RWPE1 (cell line): ENCODE results near the gene LRRC74A.
"Not testable (repeated sequence)": the region's sequence is repeated elsewhere in the genome, so short reads cannot be mapped to it uniquely, and the experiment has no call there.

Experiments
- CTCF ChIA-PET: fragments of 350-600 bp; sonication (Branson Sonifier 250); formaldehyde crosslinking; extraction: SDS; loops from one replicate; lab custom pipeline; 2021; lab: Yijun Ruan, JAX
- POLR2A ChIA-PET: fragments of 400-600 bp; formaldehyde crosslinking; extraction: SDS; loops from one replicate; lab custom pipeline; 2020; ENCODE audit warnings: antibody characterized with exemption; ENCODE audit not compliant: low non-redundant PET; lab: Yijun Ruan, JAX
- DNase-seq: peaks from one replicate; pipeline ENCODE4 v3.0.0; 2012; ENCODE audit warnings: low spot score
- H3K27ac ChIP-seq: fragments of 450-650 bp; 2 replicates; pipeline ENCODE4 v1.5.1; 2017
- CTCF ChIP-seq: fragments of 450-650 bp; conservative IDR thresholded peaks from 2 replicates; pipeline ENCODE4 v1.5.1; 2017; ENCODE audit warnings: low read depth, mild to moderate bottlenecking

Gene LRRC74A

DNA sequence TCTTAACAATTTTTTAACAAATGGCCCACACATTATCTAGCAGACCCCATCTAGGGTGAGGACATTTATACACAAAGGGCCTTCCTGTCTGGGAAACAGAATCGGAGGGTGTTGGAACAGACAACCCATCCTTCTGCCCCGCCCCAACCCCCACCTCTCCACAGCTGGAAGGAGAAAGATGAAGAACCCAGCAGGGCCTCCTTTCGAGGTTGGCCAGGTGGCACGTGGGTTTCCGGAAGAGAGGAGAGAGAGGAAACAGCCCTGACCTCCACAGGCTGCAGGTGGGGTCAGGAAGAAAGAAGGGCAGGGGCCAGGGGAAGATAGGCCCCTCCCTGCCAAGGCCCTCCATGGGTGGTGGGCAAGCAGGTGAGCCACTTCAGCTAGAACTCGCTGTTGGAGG lies 57.2 kb downstream of the LRRC74A start:
- CTCF ChIA-PET = interaction anchor here (0.5 to 1.0 kb wide), 2 partner anchors 30 to 148 kb away, joined by 5 to 7 read pairs; no protein-coding TSS in a partner anchor
- DNase-seq = no peak
- no peak overlapping the region for H3K27ac ChIP-seq
- no peak for TF ChIP-seq CTCF
- POLR2A ChIA-PET = no interaction called here

- TF ChIP-seq CTCF = no peak
- no peak overlapping the region for H3K27ac ChIP-seq
- DNase-seq = no peak
- CTCF ChIA-PET = interaction anchor here (1.0 to 1.5 kb wide), 2 partner anchors 9 to 29 kb away, joined by 3 to 7 read pairs; no protein-coding TSS in a partner anchor
- POLR2A ChIA-PET = no interaction called here
These were observed 58.2 kb downstream of the LRRC74A start for GRCh38 chr14:76884394-76884793.

DNA sequence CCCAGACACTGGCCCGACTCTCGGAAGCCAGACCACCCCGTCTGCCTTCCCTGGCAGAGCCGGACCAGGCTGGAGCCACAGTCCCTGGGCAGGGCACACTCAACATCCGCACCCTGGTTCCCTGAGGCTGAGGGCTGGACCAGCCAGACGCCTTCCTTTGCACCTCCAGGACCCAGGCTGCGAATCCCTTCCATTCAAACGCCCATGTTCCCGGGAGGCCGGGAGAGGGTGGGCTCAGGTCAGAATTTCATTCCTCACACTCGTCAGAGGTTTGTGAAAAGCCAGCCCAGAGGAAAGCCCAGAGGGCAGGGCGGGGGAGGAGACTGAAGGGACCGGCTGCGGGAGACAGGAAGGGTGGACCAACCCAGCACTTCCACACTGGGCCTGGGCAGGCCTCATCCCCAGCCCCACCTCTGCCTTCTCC lies 58.7 kb downstream of the LRRC74A start:
- CTCF ChIA-PET = interaction anchor here (0.7 to 1.5 kb wide), 3 partner anchors 9 to 32 kb away, joined by 3 to 5 read pairs (median 3); no protein-coding TSS in a partner anchor
- POLR2A ChIA-PET = no interaction called here
- no peak for TF ChIP-seq CTCF
- no peak for DNase-seq
- H3K27ac ChIP-seq = no peak overlapping the region

- no peak for TF ChIP-seq CTCF
- no peak overlapping the region for H3K27ac ChIP-seq
- ChIA-PET CTCF (interaction anchor here (1.3 kb wide), 2 partner anchors 11 to 183 kb away, joined by 3 to 4 read pairs; no protein-coding TSS in a partner anchor), POLR2A (no interaction called here)
- DNase-seq = no peak
These were observed 61.0 kb downstream of the LRRC74A start for GRCh38 chr14:76887191-76887590.

DNA sequence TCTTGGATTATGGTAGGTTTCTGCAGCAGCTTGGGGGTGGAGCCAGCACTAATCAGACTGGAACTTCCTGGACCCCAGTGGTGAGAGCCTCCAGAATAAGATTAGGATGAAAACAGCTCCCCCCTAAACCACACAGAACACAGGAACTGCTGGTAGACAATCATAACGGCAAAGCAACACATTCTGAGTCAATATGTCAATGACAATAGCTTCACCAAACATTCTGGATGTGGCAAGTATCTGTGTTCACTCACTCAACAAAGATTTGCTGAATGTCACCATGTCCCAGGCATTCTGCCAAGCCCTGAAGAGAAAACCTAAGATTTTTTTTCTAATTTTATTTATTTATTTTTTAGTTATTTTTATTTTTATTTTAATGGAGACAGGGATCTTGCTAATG lies 65.2 kb downstream of the LRRC74A start:
- ChIA-PET POLR2A (no interaction called here), CTCF (no interaction called here)
- TF ChIP-seq CTCF = no peak
- DNase-seq = no peak
- H3K27ac ChIP-seq = no peak overlapping the region

DNA sequence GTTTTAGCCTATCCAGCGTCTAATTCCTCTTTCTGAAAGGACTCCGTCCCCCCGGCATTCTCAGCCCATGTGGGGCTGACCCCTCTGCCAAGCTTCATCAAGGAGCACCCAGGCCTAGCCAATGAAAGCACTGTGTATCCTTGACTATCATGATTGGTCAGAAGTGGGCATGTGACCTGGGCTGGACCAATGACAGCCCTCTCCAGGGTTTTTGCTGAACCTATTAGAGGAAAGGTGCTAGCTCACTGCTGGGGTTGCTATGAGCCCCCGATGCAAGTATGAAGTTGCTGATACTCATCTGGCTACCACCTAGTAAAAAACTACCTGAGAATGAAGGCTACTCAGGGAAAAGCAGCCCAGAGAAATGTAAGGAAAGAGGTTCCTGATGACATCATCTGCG lies 68.1 kb downstream of the LRRC74A start:
- POLR2A ChIA-PET = no interaction called here
- DNase-seq = no peak
- CTCF ChIA-PET = interaction anchor here (0.6 kb wide), 1 partner anchor 202 kb away, joined by 3 read pairs; no protein-coding TSS in a partner anchor

GRCh38 chr14:76898006-76898405 lies 71.8 kb downstream of the LRRC74A start:
- CTCF ChIA-PET, POLR2A ChIA-PET, DNase-seq, H3K27ac ChIP-seq: not testable (repeated sequence)

More for the DNA sequence above, 68.1 kb downstream of the LRRC74A start:
- no peak for TF ChIP-seq CTCF
- H3K27ac ChIP-seq = no peak overlapping the region
